NCI-H1048 (cell line): ENCODE results near the gene KIAA0753.

ENCODE experiments used
- DNase-seq: peaks from one replicate; lab custom pipeline; 2025; lab: John Stamatoyannopoulos, UW

Gene KIAA0753

DNA sequence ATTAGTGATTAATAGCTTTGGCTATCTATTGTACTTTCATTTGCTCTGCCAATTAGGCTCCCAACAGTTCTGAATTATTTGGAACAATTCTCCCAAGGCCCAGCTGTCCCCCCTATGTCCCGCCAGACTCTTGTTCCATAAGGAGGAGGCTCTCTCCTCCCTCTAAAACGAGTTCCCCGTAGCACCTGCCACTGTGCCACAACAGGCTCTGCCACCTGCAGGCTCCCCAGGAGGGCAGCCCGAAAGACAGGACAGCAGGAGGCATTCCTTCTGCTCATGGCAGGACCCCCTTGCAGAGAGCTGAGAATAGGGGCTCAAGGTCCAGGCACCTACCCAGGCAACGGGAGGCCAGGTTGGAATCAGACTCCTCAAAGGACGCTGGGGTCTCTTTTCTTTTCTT lies 93.2 kb downstream of the KIAA0753 start:
- no peak for DNase-seq

DNA sequence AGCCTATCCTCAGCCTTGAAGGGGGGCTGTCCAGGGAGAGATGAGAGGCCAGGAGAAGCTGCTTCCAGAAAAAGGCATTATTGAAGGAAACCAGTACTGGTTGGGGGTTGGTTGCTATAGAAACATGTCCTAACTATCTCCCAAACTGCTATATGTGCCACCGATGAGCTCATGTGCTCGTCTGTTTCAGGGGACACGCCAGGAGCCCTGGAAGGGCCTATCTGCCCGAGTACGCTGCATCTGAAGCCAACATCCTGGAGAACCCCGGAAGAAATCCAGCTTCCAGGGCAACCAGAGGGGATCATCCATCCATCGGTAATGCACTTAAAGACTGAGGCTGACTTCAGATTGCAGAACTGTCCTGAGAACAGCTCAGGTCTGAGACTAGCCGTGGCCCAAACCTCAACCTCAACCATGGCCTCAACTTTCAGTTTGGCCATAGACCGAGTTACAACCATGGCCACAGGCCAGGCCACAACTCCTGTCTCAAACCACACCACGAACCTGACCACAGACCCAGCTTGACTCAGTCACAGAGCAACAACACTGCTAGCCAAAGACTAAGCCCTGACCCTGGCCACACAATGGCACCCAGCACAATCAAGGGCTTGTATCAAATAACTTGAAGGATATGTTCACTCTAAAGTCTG lies 94.3 kb downstream of the KIAA0753 start:
- DNase-seq, result no peak

DNA sequence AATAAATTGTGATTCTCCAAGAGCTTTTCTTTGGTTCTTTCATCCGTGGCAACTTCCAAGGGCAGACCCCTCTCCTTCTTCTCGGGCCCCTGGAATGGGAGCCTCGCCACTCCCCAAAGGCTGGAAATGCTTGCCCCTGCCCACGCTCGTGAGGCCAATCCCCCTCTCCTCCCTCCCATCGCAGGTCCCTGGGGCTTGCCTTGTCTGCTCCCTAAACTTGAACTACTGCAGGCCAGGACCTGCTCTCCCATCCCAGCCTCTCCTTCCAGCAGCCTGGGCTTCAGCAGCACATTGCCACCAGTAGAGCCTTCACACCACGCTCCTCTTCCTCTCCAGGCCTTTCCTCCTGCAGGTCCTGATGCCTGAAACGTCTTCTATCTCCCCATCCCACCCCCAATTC lies 95.2 kb downstream of the KIAA0753 start:
- no peak for DNase-seq

DNA sequence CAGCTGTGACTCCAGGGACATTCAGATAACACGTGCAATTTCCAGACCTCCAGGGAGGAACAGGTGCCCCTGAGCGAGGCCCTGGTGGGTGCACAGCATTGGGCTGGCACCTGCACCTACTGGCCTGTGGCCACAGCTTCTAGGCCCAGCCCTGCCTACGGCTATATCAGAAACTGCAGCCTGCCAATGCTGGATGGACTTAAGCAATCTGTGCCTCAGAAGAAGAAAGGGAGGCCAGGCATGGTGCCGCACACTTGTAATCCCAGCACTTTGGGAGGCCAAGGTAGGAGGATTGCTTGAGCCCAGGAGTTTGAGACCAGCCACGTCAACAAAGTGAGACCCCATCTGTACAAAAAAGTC lies 96.5 kb downstream of the KIAA0753 start:
- no peak for DNase-seq

DNA sequence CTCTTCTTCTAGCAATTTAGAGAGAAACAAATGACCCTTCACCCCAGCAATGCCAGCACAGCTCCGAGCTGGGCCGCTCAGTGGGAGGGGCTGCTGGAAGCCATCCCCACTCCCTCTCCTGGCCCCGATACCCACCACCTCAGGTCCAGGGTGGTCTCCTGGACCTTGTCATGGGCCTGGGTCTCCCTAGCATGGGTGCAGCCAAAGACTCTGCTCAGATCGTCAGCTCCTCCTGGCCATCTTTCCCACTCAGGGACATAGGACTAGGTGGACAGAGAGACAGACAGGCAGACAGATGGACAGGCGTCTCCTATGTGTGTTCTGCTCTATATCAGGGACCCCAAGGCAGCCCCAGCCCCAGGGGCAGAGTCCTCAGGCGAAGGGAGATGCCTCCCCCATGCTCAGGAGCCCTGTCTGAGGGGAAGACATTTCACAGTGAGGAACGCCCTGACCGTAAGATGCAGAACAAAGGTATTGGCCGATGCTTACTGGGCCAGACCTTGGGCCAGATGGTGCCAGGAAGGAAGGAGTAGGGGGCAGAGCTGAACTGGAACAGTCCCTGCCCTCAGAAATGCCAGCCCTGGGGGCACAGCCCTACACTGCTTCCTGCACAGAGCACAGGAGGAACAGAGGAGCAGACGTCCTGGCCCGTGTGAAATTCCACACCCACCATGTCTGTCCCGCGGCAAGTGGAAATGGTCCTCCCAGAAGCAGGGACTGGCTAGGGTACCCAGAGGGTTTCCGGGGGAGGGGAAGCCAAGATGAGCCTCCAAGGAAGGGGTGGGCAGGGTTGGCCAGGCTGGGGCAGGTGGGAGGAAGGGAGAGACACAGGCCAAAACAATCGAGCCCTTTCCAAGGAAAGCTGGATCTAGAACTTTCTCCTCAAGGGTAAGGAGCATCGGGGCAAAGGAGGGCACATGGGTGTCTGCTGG lies 97.2 kb downstream of the KIAA0753 start:
- no peak for DNase-seq

DNA sequence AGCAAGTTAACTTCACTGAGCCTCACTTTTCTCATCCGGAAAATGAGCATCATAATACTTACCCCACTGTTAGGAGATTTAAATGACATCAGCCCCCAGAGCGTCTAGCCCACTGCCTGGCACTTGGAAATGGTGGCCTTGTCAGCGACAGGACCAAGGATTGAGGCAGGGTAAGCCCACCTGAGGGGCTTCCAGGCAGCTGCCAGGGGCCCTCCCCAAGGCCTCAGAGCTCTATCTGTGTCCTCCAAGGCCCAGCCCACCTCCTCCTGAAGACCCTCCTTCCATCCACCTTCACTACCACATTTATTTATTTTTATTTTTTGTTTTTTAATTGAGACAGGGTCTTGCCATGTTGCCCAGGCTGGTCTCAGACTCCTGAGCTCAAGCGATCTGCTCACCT lies 97.9 kb downstream of the KIAA0753 start:
- DNase-seq, result no peak

DNA sequence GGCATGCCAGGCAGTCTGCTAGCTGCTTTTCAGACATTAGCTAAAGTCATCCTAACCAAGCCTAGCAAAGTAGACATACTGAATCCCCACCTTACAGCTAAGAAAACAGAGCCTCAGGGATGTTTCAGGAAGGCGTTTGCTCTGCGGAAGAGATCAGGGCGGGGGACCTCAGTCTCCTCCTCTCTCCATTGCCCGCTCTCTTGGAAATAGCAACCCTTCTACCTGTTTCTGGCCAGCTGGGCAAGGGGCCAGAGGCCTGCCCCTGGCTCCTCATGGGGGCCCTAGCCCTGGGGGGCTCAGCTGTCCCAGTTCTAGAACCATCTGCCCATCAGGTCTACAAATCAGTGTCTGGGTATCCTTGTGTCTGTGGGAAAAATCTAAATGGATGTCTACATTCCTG lies 98.6 kb downstream of the KIAA0753 start:
- DNase-seq, result no peak

DNA sequence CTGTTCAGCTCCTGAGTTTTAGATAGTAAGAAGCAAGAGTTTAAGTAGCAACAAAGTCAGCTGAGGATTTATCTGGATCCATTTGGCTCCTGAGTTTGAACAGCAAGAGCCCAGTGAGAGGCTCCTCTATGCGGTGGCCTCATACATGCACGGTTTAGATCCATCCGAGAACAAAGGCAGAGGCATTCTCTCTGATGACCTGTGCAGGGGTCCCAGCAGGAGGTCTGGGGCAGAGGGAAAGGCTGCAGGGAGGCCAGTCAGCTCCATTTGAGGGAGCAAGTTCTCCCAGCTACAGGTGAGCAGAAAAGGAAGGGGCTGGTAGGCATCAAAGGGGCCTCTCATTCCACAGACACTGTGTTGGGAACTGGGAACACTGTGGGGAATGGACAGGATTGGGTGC lies 100.6 kb downstream of the KIAA0753 start:
- no peak for DNase-seq

DNA sequence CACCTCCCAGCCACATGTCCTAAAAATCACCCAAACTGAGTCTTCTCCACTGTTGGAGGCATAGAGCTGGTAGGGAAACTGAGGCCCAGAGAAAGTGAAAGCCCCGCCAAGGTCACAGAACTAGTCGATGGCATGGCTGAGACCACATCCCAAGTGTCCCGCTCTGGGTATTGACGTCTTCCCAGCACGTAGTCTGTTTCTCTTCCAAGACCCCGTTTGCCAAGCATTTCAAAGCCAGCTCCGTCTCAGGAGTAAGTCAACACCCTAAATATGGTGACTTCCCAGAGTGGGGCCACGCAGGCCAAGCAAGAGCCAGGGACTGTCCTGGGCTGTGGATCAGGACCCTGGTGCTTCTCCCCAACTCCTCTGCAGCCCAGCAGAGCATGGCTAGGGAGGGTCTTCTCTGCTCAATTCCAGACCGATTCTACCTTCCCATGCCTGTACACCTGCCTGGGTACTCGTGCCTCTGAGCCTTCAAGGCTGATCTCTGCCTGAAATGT lies 103.9 kb downstream of the KIAA0753 start:
- DNase-seq, result no peak

DNA sequence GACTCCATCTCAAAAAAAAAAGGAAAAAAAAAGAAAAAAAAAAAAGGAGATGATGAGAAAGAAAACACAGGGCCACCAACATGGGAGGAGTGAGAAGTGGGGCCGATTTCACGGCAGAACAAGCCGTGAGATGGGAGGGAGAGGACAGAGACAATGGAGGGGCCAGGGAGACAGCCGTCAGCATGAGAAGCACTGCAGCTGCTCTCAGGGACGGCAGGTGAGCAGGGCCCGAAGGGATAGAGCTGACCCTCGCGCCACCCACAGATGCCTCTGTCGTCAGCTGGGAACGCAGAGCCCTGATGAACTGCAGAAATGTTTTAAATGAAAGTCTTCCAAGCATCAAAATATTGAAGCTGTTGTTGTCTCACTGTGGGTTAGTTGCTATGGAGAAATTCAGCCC lies 104.5 kb downstream of the KIAA0753 start:
- no peak for DNase-seq

DNA sequence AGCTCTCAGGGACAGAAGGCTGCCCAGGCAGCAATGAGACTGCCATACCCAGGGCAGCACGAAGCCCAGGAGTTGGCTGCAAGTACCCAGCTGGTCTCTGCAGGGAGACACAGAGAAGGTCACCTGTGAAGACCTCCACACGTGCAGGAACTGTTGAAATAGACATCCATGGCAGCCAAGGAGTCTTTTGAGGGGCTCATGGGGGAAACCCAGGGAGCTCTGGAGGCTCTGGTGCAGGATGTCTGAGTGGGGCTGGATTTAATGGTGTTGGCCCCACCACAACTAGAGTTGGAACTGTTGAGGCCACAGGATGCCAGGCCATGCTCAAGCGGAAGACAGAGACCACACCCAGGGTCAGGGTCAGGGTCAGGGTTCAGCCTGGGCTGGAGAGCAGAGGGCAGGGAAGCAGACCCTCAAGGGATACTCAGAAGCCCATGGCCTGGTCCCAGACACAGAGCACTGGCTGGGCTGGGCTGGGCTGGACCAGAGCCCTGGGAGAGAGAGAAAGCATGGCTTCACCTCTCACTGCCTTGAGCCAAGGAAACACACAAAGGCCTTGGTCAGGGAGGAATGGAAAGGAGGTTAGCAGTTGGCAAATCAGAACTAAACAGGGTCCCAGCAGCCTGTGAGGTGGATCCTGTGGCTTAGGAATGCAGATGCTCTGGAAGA lies 105.5 kb downstream of the KIAA0753 start:
- DNase-seq, result no peak

DNA sequence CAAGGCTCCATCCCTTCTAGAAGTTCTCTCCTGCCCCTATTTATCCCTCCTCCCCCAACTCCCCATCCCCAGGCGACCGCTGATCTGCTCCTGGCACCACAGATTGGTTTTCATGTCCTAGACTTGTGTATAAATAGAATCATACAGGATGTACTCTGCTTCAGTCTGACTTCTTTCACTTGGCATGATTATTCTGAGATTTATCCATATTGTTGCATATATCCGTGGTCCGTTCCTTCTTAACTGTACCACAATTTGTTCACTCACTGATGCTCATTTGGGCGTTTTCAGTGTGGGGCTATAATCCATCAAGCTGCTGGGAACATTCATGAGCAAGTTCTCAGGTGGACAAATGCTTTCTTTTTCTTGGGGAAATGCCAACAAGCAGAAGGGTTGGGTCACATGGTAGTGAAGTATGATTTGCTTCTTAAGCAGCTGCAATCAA lies 108.0 kb downstream of the KIAA0753 start:
- no peak for DNase-seq

DNA sequence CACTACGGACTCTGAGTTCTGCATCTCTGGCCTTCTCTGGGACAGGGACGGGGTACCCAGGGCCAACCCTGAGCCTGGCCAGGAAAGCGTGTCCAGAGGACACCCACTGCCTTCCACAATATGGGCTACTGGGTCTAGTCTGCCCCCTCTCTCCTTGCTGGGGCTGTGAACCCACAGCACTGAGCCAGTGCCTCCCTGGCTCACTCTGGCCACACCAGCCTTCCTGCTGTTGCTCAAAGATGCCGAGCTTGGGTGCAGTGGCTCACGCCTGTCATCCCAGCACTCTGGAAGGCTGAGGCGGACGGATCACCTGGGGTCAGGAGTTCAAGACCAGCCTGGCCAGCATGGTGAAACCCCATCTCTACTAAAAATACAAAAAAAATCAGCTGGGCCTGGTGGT lies 108.9 kb downstream of the KIAA0753 start:
- DNase-seq, result no peak

DNA sequence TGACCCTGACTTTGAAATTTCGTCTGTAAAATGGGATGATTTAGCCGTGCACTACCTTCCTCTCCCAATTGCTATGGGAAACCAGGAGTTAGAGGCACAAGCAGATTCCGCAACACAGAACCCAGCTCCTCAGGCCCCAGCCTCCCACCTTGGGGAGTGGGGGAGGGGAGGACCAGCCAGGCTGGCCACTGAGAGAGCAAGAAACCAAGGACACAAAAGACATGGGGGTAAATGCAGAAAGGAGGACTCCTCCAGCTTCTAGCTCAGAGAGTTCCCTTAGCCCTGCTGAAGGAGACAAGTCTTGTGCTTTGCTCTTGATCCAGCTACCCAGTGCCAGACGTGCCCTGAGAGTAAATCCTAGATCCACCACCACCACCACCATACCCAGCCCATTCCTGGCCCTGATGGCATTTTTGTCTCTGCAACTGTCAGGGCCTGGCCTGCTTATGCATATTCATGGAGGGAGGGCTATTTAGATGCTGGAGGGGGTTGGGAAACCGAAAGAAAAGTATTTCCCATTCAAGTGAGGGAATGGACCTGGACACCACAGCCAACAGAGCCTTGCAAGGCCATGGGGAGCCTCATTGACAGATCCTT lies 110.1 kb downstream of the KIAA0753 start:
- DNase-seq, result no peak

DNA sequence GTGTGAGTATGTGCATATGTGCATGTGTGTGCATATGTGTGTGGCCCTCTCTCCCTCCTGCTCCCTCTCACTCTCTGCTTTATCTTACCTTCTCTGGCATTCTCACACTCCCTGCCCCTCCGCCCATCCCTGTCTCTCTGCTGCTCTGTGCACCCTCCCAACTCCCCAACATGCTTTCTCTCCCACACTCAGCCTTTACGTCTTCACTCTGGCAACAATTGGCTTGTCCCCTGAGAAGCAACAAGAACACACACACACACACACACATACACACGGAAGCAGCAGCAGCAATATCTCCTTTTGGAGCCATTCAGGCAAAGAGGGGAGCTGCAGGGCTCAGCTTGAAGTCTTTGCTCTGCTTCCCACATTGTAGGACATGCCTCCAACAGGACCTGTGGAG lies 112.0 kb downstream of the KIAA0753 start:
- no peak for DNase-seq
